T-helper 1 cell treated with Interleukin-12 subunit alpha and Interleukin-12 subunit beta and Interleukin-4 antibody, amounts not matched to agents 30 ng/mL and 1 ng/mL, for 36 hours (primary cell): Measurements from ENCODE around the gene TMC5. TPM values are rescaled to one million over a fixed set of nuclear protein-coding genes. Genes with fewer than 3 reads are reported as not detected.

Experiments
- intact Hi-C: fragments of 100-400 bp; cut with micrococcal nuclease; formaldehyde crosslinking; loops from one replicate; pipeline ENCODE4 v1.15.1; 2024
- total RNA-seq: library from RNA; stranded (reverse); gene quantifications from 2 replicates; pipeline ENCODE4 v1.2.3, GENCODE V29; 2022

The TMC5 gene
- total RNA-seq, 1 donor from 2014 or later: not detected

DNA sequence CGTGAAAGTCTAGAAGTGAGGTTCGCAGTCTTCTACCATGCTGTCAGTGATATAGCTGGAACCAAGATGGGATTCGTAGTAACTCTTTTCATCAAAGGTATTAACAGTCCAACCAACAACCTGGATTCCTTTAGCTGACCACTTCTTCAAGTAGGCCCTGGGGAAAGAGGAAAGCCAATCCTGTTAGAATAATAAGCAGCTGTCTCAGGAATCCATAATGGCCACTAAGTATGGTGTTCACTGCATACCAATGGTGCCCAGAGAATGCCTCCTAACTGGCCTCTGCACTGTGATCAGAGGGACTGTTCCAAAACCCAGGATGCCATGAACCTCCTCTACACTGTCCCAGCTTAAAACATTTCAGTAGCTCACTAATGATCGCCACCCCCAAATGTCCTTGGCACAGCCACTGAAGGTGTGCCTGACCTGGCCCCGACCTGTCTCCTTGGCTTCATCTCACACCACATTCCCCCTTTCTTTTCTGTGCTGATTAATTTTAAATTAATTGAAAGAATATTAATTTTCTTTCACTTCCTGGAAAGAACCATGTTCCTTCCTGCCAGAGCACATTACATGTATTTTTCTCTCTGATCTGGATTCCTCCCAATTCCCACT lies 85.9 kb downstream of the TMC5 start:
- intact Hi-C loops: loop anchor here (5.0 kb wide), 2 partner anchors 281 to 336 kb away; partner anchors contain the start of gene SYT17

DNA sequence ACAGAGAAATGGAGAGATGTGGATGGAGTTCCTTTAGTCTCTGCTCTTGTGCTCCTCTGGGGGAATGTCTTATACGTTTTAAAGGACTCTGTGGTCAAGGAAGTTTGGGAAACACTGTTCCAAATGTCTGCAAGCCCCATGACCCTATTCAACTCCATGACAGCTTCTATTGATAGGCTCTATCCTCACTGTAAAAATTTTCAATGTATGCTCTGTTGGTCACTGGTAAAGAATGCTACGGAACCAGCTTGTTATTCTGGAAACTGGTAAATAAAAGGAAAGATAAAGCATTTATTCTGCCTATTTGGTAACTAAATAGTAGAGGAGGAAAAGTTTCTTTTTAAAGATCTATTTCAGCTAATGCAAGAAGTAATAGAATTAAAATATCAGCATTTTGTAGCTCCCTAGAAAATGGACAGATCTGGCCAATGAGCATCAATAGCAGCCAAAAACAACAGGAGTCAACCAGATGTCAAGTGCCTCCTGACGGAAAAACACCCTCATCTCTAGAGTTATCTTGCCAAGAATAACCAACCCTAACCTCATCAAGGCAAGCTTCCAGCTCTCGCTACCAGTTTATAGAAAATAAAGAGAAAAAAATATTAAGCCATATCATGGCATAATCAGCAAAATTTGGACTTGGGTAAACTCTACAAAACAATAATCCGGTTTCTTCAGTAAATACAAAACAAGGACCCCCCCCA lies 88.1 kb downstream of the TMC5 start:
- intact Hi-C loops: no loop called here

- intact Hi-C loops: no loop called here
Observed at GRCh38 chr16:19506965-19507364, 89.3 kb downstream of the TMC5 start.

DNA sequence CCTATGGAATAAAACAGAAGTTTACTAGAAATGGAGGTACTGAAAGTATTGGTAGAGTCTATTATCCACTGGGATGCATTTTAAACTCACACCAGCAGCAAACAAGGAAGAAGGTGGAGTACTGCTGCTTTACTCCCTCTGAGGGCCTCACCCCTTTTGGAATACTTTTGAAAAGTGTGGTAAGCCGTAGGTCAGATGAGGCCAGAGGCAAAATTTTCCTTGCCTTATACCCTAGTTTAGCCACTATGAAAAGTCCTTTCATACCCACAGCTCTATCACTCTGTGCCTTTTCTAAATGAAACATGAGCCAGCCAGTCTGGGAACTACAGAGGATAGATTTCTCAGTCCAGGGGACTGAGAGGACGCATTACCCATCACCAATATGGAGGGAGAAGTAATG lies 90.2 kb downstream of the TMC5 start:
- intact Hi-C loops: no loop called here

GRCh38 chr16:19512297-19512696 lies 94.6 kb downstream of the TMC5 start:
- intact Hi-C loops: no loop called here

- intact Hi-C loops: no loop called here
Observed at GRCh38 chr16:19513377-19514053, 95.8 kb downstream of the TMC5 start.

GRCh38 chr16:19515757-19516156 lies 98.1 kb downstream of the TMC5 start:
- intact Hi-C loops: no loop called here

DNA sequence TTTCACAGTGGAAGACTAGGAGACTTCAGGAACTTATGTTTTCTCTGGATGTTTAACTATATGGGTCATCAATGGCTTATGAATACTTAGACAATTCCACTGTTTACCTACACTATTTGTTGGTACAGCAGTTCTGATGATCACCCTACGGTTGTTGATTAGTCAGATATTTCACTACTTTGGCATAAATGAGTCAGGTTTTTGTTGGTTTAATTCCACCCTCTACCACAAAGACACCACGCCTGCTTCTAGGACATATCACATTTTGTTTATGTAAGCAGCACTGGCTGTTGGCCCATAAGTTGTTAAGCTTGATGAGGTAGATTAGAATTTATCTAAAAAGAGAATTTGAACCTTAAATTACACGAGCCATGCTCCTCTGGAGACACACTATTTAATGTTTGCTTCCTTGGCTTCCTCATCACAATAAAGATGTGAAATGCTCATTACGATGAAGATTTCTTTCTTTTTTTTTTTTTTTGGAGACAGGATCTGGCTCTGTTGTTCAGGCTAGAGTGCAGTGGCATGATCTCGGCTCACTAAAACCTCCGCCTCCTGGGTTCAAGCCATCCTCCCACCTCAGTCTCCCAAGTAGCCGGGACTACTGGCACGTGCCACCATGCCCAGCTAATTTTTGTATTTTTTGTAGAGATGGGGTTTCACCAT lies 99.9 kb downstream of the TMC5 start:
- intact Hi-C loops: no loop called here

- intact Hi-C loops: no loop called here
Observed at GRCh38 chr16:19518388-19518787, 100.7 kb downstream of the TMC5 start.

- intact Hi-C loops: loop anchor here (5.0 to 10.0 kb wide), 3 partner anchors 404 to 1636 kb away; partner anchors contain the start of genes DCUN1D3, LDAF1 and LYRM1
Observed at GRCh38 chr16:19520861-19521331, 103.2 kb downstream of the TMC5 start.

DNA sequence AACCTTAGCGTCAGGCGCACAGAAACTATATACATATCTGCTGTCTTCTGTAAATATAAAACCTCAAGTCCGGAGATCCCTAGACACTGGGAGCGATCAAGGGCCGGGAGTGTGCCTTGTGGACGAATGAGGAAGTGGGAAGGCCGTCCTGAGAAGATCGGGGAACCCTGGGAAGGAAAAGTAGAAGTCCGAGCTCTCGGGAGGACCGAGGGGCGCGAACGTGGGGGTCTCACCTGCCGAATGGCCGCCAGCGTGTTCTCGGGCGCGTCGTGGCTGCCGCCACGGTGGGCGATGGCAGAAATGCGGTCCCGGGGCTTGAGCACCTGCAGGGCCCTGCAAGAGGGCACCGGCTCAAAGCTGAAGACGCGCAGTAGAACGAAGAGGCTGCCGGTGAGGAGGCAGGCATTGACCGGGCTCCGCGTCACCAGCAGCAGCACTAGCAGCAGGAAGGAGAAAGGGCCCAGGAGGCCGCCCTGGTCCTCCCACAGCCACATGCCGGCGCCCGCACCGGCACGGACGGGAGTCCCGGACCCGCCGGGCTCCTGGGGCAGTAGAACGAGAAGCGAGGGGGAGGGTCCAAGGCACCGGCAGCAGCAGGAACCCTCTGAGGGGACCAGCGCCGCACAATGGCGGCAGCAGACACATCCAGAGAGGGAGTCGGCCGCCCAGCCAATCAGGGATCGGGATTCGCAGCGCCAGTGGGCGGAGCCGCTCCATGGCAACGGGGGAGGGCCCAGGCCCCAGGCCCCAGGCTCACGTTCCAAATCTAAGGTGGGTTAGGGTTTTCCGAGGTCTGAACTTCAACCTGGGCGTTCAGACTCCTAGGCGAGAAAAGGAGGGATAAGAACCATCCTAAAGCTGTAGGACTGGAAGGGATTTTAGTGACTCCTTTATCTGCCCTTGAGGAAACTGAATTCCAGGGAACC lies 104.1 kb downstream of the TMC5 start, which contains the start of gene GDE1:
Gene GDE1 (minus strand): TSS at position 628 of the 926 bp plus-strand sequence. CDS start 134 bp downstream, at position 494.
- intact Hi-C loops: loop anchor here (2.0 to 10.0 kb wide), 4 partner anchors 197 to 1636 kb away; partner anchors contain the start of genes DCUN1D3, IQCK, KNOP1 and LDAF1

DNA sequence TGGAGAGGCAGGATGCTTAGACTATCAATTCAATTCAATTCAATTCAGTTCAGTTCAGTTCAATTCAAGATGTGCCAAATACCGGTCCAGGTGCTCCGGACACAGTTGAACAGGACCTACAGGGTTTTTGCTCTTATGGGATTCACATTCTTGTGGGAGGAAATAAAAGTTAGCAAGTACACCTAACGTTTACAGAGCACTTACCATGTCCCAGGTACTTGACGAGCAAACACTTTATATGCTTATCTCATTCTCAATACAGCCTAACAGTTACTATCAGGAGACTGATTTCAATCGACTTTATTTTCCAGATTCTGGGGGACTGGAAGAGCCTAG lies 104.7 kb downstream of the TMC5 start:
- intact Hi-C loops: loop anchor here (2.0 to 10.0 kb wide), 4 partner anchors 196 to 1635 kb away; partner anchors contain the start of genes DCUN1D3, IQCK, KNOP1 and LDAF1

GRCh38 chr16:19522760-19523159 lies 105.1 kb downstream of the TMC5 start:
- intact Hi-C loops: loop anchor here (1.0 to 10.0 kb wide), 10 partner anchors 20 to 1635 kb away; partner anchors contain the start of genes ARL6IP1, COQ7, DCUN1D3 and IQCK

- intact Hi-C loops: loop anchor here (1.0 to 10.0 kb wide), 10 partner anchors 21 to 1634 kb away; partner anchors contain the start of genes ARL6IP1, COQ7, DCUN1D3 and IQCK
Observed at GRCh38 chr16:19523184-19523558, 105.5 kb downstream of the TMC5 start.

DNA sequence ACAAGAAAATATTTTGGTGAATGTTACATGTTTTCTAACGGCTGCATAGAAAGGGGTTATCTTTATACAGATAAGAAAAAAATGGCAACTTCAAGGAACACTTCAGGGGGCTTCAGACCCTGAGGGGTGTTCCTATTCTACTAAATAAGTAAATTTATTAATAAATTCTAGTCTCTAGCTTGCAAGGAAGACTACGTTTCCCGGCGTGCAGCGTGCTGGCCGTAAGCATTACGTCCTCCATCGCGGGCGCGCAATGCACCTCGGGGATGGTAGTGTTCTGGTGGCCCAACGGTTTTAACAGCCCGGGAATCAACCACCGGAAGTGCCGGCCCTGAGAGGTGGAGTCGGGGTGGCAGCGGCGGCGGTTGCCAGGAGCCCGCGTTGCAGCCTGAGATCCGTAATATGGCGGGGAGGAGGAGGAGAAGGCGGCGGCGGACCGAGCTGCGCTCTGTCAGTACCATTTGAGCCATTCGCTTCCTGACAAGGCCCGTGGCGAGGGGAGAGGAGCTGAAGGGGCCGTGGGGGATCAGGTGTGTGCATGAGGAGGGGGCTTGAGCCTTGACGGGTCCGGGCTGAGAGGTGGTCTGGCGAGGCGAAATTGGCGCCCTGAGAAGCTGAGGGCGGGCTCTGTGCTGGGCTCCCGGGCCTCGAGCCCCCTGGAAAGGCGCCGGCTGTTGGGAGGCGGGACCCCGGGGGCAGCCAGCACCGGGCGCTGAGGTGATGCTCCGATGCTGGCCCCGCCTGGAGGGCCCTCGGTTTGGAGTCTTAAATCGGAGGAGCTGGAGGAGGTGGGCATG lies 106.1 kb downstream of the TMC5 start, which contains the start of gene CCP110:
Gene CCP110 (plus strand): TSS at position 384 of the 797 bp plus-strand sequence. CDS start 3,940 bp downstream, outside the sequence.
- intact Hi-C loops: loop anchor here (1.0 to 10.0 kb wide), 12 partner anchors 17 to 1634 kb away; partner anchors contain the start of genes ARL6IP1, COQ7, DCUN1D3 and IQCK

DNA sequence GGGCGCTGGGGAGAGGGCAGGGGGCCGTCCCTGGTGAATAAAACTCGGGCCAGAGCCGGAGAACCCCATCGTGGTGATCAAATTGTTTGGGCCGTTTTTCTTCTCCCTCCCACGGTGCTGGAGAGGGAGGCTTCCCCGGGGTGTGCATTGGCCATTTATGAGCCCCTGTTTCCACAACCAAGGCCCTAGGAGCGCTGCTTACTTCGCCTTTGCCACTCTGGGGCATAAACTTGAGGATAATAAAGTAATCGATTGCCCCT lies 106.6 kb downstream of the TMC5 start:
- intact Hi-C loops: loop anchor here (1.0 to 10.0 kb wide), 5 partner anchors 17 to 1633 kb away; partner anchors contain the start of genes DCUN1D3, LDAF1 and LYRM1

GRCh38 chr16:19524616-19525384 lies 107.1 kb downstream of the TMC5 start:
- intact Hi-C loops: loop anchor here (1.0 to 10.0 kb wide), 5 partner anchors 16 to 1633 kb away; partner anchors contain the start of genes DCUN1D3, LDAF1 and LYRM1

GRCh38 chr16:19525385-19525723 lies 107.7 kb downstream of the TMC5 start:
- intact Hi-C loops: loop anchor here (2.0 to 10.0 kb wide), 2 partner anchors 15 to 1379 kb away; partner anchors contain the start of genes DCUN1D3 and LYRM1
